GM12878 (cell line): Measurements from ENCODE around the gene ABL1. TPM values are rescaled to one million over a fixed set of nuclear protein-coding genes. Genes with fewer than 3 reads are reported as not detected.

Source experiments
- ATAC-seq: fragments of 200-7000 bp; cut with Tn5 transposase; 3 replicates; pipeline ENCODE4 v1.9.1; 2020; ENCODE audit warnings: mild to moderate bottlenecking, moderate library complexity
- BruUV-seq: library from RNA; stranded (reverse); fragments of 400-500 nt; replicated peaks from 2 replicates; lab custom pipeline; 2021; lab: Mats Ljungman, UMichigan
- CTCF ChIA-PET: fragments of 300-600 bp; sonication (Branson Sonifier 250); formaldehyde crosslinking; extraction: SDS; loops from one replicate; lab custom pipeline; 2021; ENCODE audit warnings: inconsistent platforms; lab: Yijun Ruan, JAX
- POLR2A ChIA-PET: fragments of 350-600 bp; formaldehyde crosslinking; extraction: SDS; loops from one replicate; lab custom pipeline; 2021; ENCODE audit warnings: inconsistent platforms; lab: Charles Lee
- RAD21 ChIA-PET: fragments of 300-600 bp; sonication (Branson Sonifier 250); formaldehyde crosslinking; loops from one replicate; lab custom pipeline; 2023; ENCODE audit warnings: antibody characterized with exemption; ENCODE audit not compliant: unreplicated experiment; lab: Charles Lee
- SMC1A ChIA-PET: fragments of 300-600 bp; sonication (Branson Sonifier 250); formaldehyde crosslinking; loops from one replicate; lab custom pipeline; 2023; ENCODE audit not compliant: unreplicated experiment, uncharacterized antibody; lab: Charles Lee
- DNase-seq: peaks from one replicate; pipeline ENCODE4 v3.0.0-alpha.2; 2011; ENCODE audit warnings: low read depth, low spot score
- FAIRE-seq: peaks from 3 replicates; lab custom pipeline; 2011; peaks lifted over from hg19 to GRCh38; lab: Jason Lieb, UNC
- H2AFZ ChIP-seq: 2 replicates; pipeline ENCODE4 v1.6.0; 2011; ENCODE audit warnings: low read depth, low read length, control low read depth; ENCODE audit not compliant: control insufficient read depth
- H3K27ac ChIP-seq: 2 replicates; pipeline ENCODE4 v1.5.1; 2011; ENCODE audit warnings: control low read depth; ENCODE audit not compliant: control insufficient read depth, insufficient read depth
- H3K27me3 ChIP-seq, 2 experiments: replicated peaks in 1 of 2; 2 replicates each; pipeline versions ENCODE4 v1.6.0 to v1.6.1; 2011; ENCODE audit warnings: low read length in 1 of 2; ENCODE audit not compliant: control insufficient read depth in 2 of 2, insufficient read depth in 2 of 2
- H3K36me3 ChIP-seq, 2 experiments: 2 replicates each; pipeline ENCODE4 v1.5.1; 2011; ENCODE audit warnings: low read length in 1 of 2; ENCODE audit not compliant: control insufficient read depth in 2 of 2, insufficient read depth in 2 of 2
- H3K4me1 ChIP-seq: 2 replicates; pipeline ENCODE4 v1.6.1; 2011; ENCODE audit warnings: mild to moderate bottlenecking, low read length, moderate library complexity, mixed read lengths; ENCODE audit not compliant: control insufficient read depth, insufficient read depth
- H3K4me2 ChIP-seq: 2 replicates; pipeline ENCODE4 v1.6.0; 2011; ENCODE audit warnings: control low read depth; ENCODE audit not compliant: control insufficient read depth, insufficient read depth
- H3K4me3 ChIP-seq: fragments of 200-600 bp; sonication (generic); 2 replicates; pipeline ENCODE4 v1.5.1; 2016
- H3K79me2 ChIP-seq: 2 replicates; pipeline ENCODE4 v1.6.0; 2011; ENCODE audit warnings: low read length; ENCODE audit not compliant: control insufficient read depth, insufficient read depth
- H3K9ac ChIP-seq: 2 replicates; pipeline ENCODE4 v1.8.0; 2011; ENCODE audit warnings: low read length, control low read depth, mixed read lengths; ENCODE audit not compliant: control insufficient read depth, insufficient read depth
- H3K9me3 ChIP-seq: replicated peaks from 3 replicates; pipeline ENCODE4 v1.5.1; 2011; ENCODE audit warnings: mild to moderate bottlenecking, low read length; ENCODE audit not compliant: control insufficient read depth, insufficient read depth
- H4K20me1 ChIP-seq: 2 replicates; pipeline ENCODE4 v1.6.0; 2011; ENCODE audit not compliant: control insufficient read depth, insufficient read depth
- CHD2 ChIP-seq: IDR thresholded peaks from 2 replicates; pipeline ENCODE4 v1.6.1; 2011; ENCODE audit warnings: low read depth, low read length, improper control_type of control experiment, borderline replicate concordance
- CREB1 ChIP-seq: IDR thresholded peaks from 2 replicates; pipeline ENCODE4 v1.6.1; 2012; ENCODE audit warnings: low read depth, mild to moderate bottlenecking, inconsistent platforms
- HDAC6 ChIP-seq: fragments of 200-600 bp; sonication (generic); IDR thresholded peaks from one replicate; pipeline ENCODE4 v1.8.0; 2017; ENCODE audit warnings: antibody characterized with exemption; ENCODE audit not compliant: unreplicated experiment
- HDGF ChIP-seq: fragments of 450-650 bp; IDR thresholded peaks from 2 replicates; pipeline ENCODE4 v1.6.1; 2016; ENCODE audit warnings: antibody characterized with exemption
- IKZF1 ChIP-seq: fragments of 450-650 bp; conservative IDR thresholded peaks from 2 replicates; pipeline ENCODE4 v1.6.1; 2017; ENCODE audit warnings: antibody characterized with exemption, mild to moderate bottlenecking
- MXI1 ChIP-seq: fragments of 150-350 bp; IDR thresholded peaks from 2 replicates; pipeline ENCODE4 v1.6.1; 2011; ENCODE audit warnings: low read depth, mild to moderate bottlenecking, inconsistent platforms, low read length, improper control_type of control experiment
- NR2F1 ChIP-seq: fragments of 450-650 bp; conservative IDR thresholded peaks from 2 replicates; pipeline ENCODE4 v1.6.1; 2017; ENCODE audit warnings: mild to moderate bottlenecking
- POLR2AphosphoS5 ChIP-seq: IDR thresholded peaks from 2 replicates; pipeline ENCODE4 v1.6.1; 2011; ENCODE audit warnings: mild to moderate bottlenecking, low read length, inconsistent platforms
- WGBS: methylation state at CpG from one replicate; pipeline ENCODE4 v1.1.6; 2016; ENCODE audit warnings: low lambda C conversion rate; ENCODE audit not compliant: insufficient replicate concordance, insufficient coverage; ENCODE audit errors: missing lambda C conversion rate; 5-methylcytosine and 5-hydroxymethylcytosine counted together
- in situ Hi-C: fragments of 300-500 bp; cut with MboI; formaldehyde crosslinking; loops from 9 replicates; pipeline ENCODE4 v1.14.3; 2018; ENCODE audit warnings: mixed read lengths
- intact Hi-C: fragments of 100-400 bp; cut with micrococcal nuclease; formaldehyde crosslinking; loops from one replicate; pipeline ENCODE4 v1.14.2; 2022; ENCODE audit not compliant: unreplicated experiment
- polyA plus RNA-seq, 11 experiments: library from polyadenylated mRNA; depleted of rRNA in 4 of 11; unstranded in 6 of 11; stranded (reverse) in 5 of 11; fragments of >200 nt; fragmentation: Nextera tagmentation in 4 of 11; fragmentation: Illumina TruSeq in 1 of 11; extraction: Ambion mirVana in 4 of 11; extraction: Trizol in 1 of 11; gene quantifications; 1 replicate in 1 of 11; 2 replicates in 10 of 11; pipeline versions ENCODE4 v1.2.1 to v1.2.3, GENCODE V29; 2011 to 2016; ENCODE audit warnings: inconsistent platforms in 2 of 11, missing spikeins in 2 of 11, low read depth in 1 of 11
- total RNA-seq, 4 experiments: library from RNA; depleted of rRNA in 3 of 4; stranded (reverse); fragments of >200 nt in 3 of 4; fragmentation: Illumina TruSeq in 1 of 4; extraction: Trizol in 1 of 4; gene quantifications; 2 replicates each; pipeline versions ENCODE4 v1.2.1 to v1.2.3, GENCODE V29; 2013 to 2021
- TF ChIP-seq, protein P1 (sequence below): IDR thresholded peaks from 2 replicates; pipeline ENCODE4 v1.6.1; 2012; ENCODE audit warnings: low read depth, low read length, improper control_type of control experiment

ABL1 gene
- total and polyA plus RNA-seq, 10 of the 15 experiments (the other 5 are each of a cell fraction or from before 2014, with no cell fraction given): 0.79 to 51.5 (median 16.3) TPM

DNA sequence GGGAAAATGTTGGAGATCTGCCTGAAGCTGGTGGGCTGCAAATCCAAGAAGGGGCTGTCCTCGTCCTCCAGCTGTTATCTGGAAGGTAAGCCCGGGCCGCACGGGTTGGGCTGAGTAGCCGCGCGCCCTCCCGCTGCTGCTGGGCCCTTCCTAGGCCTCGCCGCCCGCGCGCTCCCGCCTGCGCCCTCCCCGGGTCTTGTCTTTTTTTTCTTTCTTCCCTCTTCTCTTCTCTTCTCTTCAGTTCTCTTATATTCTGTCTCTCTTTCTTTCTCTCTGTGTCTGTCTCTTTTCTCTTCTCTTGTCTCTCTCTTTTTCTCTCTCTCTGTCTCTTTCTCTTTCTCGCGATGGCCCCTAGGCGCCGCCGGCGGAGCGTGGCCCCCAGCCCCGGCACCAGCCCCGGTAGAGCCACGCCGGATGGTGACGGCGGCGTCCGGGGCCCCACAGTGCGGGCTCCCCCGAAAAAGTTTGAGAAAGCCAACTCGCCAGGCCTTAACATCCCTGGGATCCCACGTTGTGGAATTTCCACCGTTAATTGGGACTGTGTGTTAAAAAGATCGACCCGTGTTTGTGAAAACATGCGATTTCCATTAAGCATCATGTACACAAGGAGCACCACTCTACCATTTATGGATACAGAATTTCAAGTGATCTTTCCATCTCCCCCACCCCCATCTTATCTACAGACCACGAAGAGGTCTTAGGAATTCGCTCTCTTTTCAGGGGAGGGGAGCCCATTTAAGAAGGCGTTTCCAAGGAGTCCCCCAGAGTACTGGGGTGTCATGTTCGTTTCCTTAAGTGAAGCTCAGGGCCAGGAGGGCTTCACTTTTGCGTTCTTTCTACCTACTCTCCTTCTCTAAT is 616 bp downstream of the ABL1 start:
- H3K9me3 ChIP-seq: no peaks in the 10 kb centered on the region
- H3K4me2 ChIP-seq: peak overlapping the region; percentile 85
- H3K4me3 ChIP-seq: peak overlapping the region; percentile 77
- in situ Hi-C loops: no loop called here
- DNase-seq: no peak
- CTCF ChIA-PET: interaction anchor here (0.5 to 1.2 kb wide), 4 partner anchors 11 to 34 kb away, joined by 3 to 5 read pairs (median 4); no protein-coding TSS in a partner anchor
- TSS peak; percentile 46 for BruUV-seq
- TF ChIP-seq IKZF1 (no peak), POLR2AphosphoS5 (0 out of 2 replicates have a peak, but pooled peaks have one; percentile 5), HDGF (0 out of 2 replicates have a peak, but pooled peaks have one; percentile 22), HDAC6 (no peak), CREB1 (0 out of 2 replicates have a peak, but pooled peaks have one; percentile 35), MXI1 (0 out of 2 replicates have a peak, but pooled peaks have one; percentile 18), CHD2 (peak; percentile 63; the same call in 1 of the 2 replicates), NR2F1 (0 out of 2 replicates have a peak, but pooled peaks have one; percentile 0)
- TF ChIP-seq, protein P1, sequence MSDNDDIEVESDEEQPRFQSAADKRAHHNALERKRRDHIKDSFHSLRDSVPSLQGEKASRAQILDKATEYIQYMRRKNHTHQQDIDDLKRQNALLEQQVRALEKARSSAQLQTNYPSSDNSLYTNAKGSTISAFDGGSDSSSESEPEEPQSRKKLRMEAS: no peak
- TF ChIP-seq, all 136 proteins: peak for 6
- H3K36me3 ChIP-seq: no peaks in the 10 kb centered on the region
- peaks cover 56% of the 10 kb centered on the region for H3K79me2 ChIP-seq
- peak overlapping the region; percentile 56 for H2AFZ ChIP-seq
- POLR2A ChIA-PET: interaction anchor here (1.3 kb wide), 1 partner anchor 120 kb away, joined by 4 read pairs; no protein-coding TSS in a partner anchor
- ATAC-seq (peak; percentile 53), FAIRE-seq (no peak)
- intact Hi-C loops: loop anchor here (10.0 kb wide), 1 partner anchor 121 kb away; no protein-coding TSS in a partner anchor
- peak overlapping the region; percentile 69 for H3K9ac ChIP-seq
- SMC1A ChIA-PET: interaction anchor here (1.0 to 2.2 kb wide), 5 partner anchors 10 to 35 kb away, joined by 3 to 4 read pairs (median 3); no protein-coding TSS in a partner anchor
- peaks cover 3% of the 10 kb centered on the region; the same call in 1 of the 2 replicates for H3K4me1 ChIP-seq
- RAD21 ChIA-PET: interaction anchor here (1.1 to 1.4 kb wide), 2 partner anchors 64 to 120 kb away, joined by 3 to 5 read pairs; no protein-coding TSS in a partner anchor
- H4K20me1 ChIP-seq: no peaks in the 10 kb centered on the region
- H3K27me3 ChIP-seq: no peaks in the 10 kb centered on the region
- 6% methylated on average over 44 of the region's 44 CpGs for WGBS
- peak overlapping the region; percentile 76 for H3K27ac ChIP-seq
